ENCODE measurements around the gene FAM72B. TPM values are rescaled to one million over a fixed set of nuclear protein-coding genes. Genes with fewer than 3 reads are reported as not detected.

Gene FAM72B
- total RNA-seq (2022; extraction: Qiagen RNA extraction; ENCODE audit: low read depth): 6.1 to 9.0 TPM (median 7.2 TPM) in 5 replicates

GRCh38 chr1:121184290-121185127, at the start of gene FAM72B, which contains the start of gene SRGAP2C:
Gene FAM72B, minus strand, starts transcription at chr1:121184340. Its CDS starts 851 bp downstream, at chr1:121183489.
Gene SRGAP2C, plus strand, starts transcription at chr1:121184975. Its CDS starts 2,472 bp downstream, at chr1:121187447.

Other genes starting within 250 kb of the FAM72B start
- 6.2 to 11.4 TPM (median 9.3 TPM) in 5 replicates for gene SRGAP2C, start 635 bp upstream of the FAM72B start, total RNA-seq (2022; extraction: Qiagen RNA extraction; ENCODE audit: low read depth)

All from A549 treated with DMSO at 1 μM for 4 hours (cell line).